Thyroid gland (tissue), 4 donors: ENCODE data around the gene ATP6V0A4. TPM values are rescaled to one million over a fixed set of nuclear protein-coding genes. Genes with fewer than 3 reads are reported as not detected.

Experiments used
- DNase-seq, 2 donors: peaks; one replicate each; pipeline ENCODE4 v3.0.0-alpha.2; 2019
- H3K27ac ChIP-seq, 3 donors: fragments of 200-600 bp; sonication (generic); 1 replicate in 2 of 3; 2 replicates in 1 of 3; pipeline ENCODE4 v1.5.1; 2016 to 2019; ENCODE audit warnings: mild to moderate bottlenecking in 1 of 3, moderate library complexity in 1 of 3
- H3K27me3 ChIP-seq: fragments of 200-600 bp; sonication (generic); one replicate; pipeline ENCODE4 v1.5.1; 2019
- H3K36me3 ChIP-seq, 2 donors: fragments of 200-600 bp; sonication (generic); one replicate each; pipeline ENCODE4 v1.5.1; 2016 to 2019
- H3K4me1 ChIP-seq, 2 donors: fragments of 200-600 bp; sonication (generic); one replicate each; pipeline ENCODE4 v1.5.1; 2017 to 2019
- H3K4me3 ChIP-seq, 3 donors: fragments of 200-600 bp; sonication (generic); replicated peaks in 1 of 3; 1 replicate in 2 of 3; 2 replicates in 1 of 3; pipeline ENCODE4 v1.5.1; 2016; ENCODE audit warnings: mild to moderate bottlenecking in 1 of 3
- H3K9me3 ChIP-seq: fragments of 200-600 bp; sonication (generic); one replicate; pipeline ENCODE4 v1.5.1; 2017
- CTCF ChIP-seq, 6 experiments: fragments of 200-600 bp in 3 of 6; fragments of 450-650 bp in 3 of 6; sonication (generic) in 3 of 6; IDR thresholded peaks; one replicate each; pipeline ENCODE4 v1.5.1; 2016 to 2019; ENCODE audit warnings: antibody characterized with exemption in 6 of 6, mild to moderate bottlenecking in 2 of 6, inconsistent platforms in 1 of 6, moderate library complexity in 1 of 6
- POLR2A ChIP-seq, 2 donors: fragments of 450-650 bp; IDR thresholded peaks; one replicate each; pipeline ENCODE4 v1.6.1; 2017; ENCODE audit warnings: antibody characterized with exemption in 2 of 2, mild to moderate bottlenecking in 2 of 2, moderate library complexity in 1 of 2
- WGBS, 2 donors: methylation state at CpG; one replicate each; pipeline ENCODE4 v1.1.5; 2017; 5-methylcytosine and 5-hydroxymethylcytosine counted together
- intact Hi-C: fragments of 100-400 bp; cut with DNase I; formaldehyde crosslinking; loops from one replicate; pipeline ENCODE4 v1.15.1; 2023
- total RNA-seq, 4 donors: library from RNA; depleted of rRNA; stranded (reverse); fragments of >200 nt; gene quantifications; one replicate each; pipeline ENCODE4 v1.2.3, GENCODE V29; 2016

ATP6V0A4 gene
- total RNA-seq, 4 donors from 2014 or later = not detected

GRCh38 chr7:138712652-138713051 lies 85.3 kb downstream of the ATP6V0A4 start:
- H3K27ac ChIP-seq = no peak overlapping the region
- no peak overlapping the region for H3K4me3 ChIP-seq
- H3K36me3 ChIP-seq = no peaks in the 10 kb centered on the region
- no peak for DNase-seq
- intact Hi-C loops = no loop called here
- no peaks in the 10 kb centered on the region for H3K9me3 ChIP-seq
- H3K4me1 ChIP-seq = no peaks in the 10 kb centered on the region
- no peak for TF ChIP-seq POLR2A (IDR thresholded peaks at IDR 0.05)
- no peak for TF ChIP-seq CTCF (IDR thresholded peaks at IDR 0.05)
- no peaks in the 10 kb centered on the region for H3K27me3 ChIP-seq
- 94 to 97% methylated on average over 9 of the region's 9 CpGs for WGBS, 2 donors

GRCh38 chr7:138710536-138711385 lies 87.2 kb downstream of the ATP6V0A4 start:
- Histone ChIP-seq H3K27me3 (no peaks in the 10 kb centered on the region), H3K36me3 (no peaks in the 10 kb centered on the region), H3K4me3 (no peak overlapping the region), H3K27ac (no peak overlapping the region), H3K4me1 (no peaks in the 10 kb centered on the region), H3K9me3 (no peaks in the 10 kb centered on the region)
- intact Hi-C loops = no loop called here
- no peak for TF ChIP-seq CTCF (IDR thresholded peaks at IDR 0.05)
- no peak for TF ChIP-seq POLR2A (IDR thresholded peaks at IDR 0.05)
- WGBS, 2 donors = 80% methylated on average over 15 of the region's 15 CpGs
- DNase-seq = no peak

- Histone ChIP-seq H3K9me3 (no peaks in the 10 kb centered on the region), H3K4me1 (no peaks in the 10 kb centered on the region), H3K27ac (no peak overlapping the region), H3K36me3 (no peaks in the 10 kb centered on the region), H3K27me3 (no peaks in the 10 kb centered on the region), H3K4me3 (no peak overlapping the region)
- intact Hi-C loops = no loop called here
- TF ChIP-seq POLR2A (IDR thresholded peaks at IDR 0.05) (no peak), CTCF (IDR thresholded peaks at IDR 0.05) (no peak)
- 67 to 70% methylated on average over 7 of the region's 7 CpGs for WGBS, 2 donors
- no peak for DNase-seq
These were observed 92.8 kb downstream of the ATP6V0A4 start for GRCh38 chr7:138705167-138705566.

GRCh38 chr7:138701537-138701923 lies 96.5 kb downstream of the ATP6V0A4 start:
- no peak for DNase-seq
- WGBS, 2 donors = 90 to 94% methylated on average over 2 of the region's 2 CpGs
- Histone ChIP-seq H3K4me1 (no peaks in the 10 kb centered on the region), H3K9me3 (no peaks in the 10 kb centered on the region), H3K27ac (no peak overlapping the region), H3K4me3 (no peak overlapping the region), H3K27me3 (no peaks in the 10 kb centered on the region), H3K36me3 (no peaks in the 10 kb centered on the region)
- TF ChIP-seq CTCF (IDR thresholded peaks at IDR 0.05) (no peak), POLR2A (IDR thresholded peaks at IDR 0.05) (no peak)
- intact Hi-C loops = no loop called here

- H3K27me3 ChIP-seq = no peaks in the 10 kb centered on the region
These were observed 97.0 kb downstream of the ATP6V0A4 start, which contains the start of gene SVOPL for GRCh38 chr7:138700857-138701536. TSS of gene SVOPL (minus strand) at chr7:138701362. CDS start at chr7:138679045, 22,317 bp downstream.

More at GRCh38 chr7:138700857-138701536, 97.0 kb downstream of the ATP6V0A4 start, which contains the start of gene SVOPL:
- no peak for TF ChIP-seq POLR2A (IDR thresholded peaks at IDR 0.05)
- TF ChIP-seq CTCF (IDR thresholded peaks at IDR 0.05) = no peak
- intact Hi-C loops = no loop called here
- Histone ChIP-seq H3K9me3 (no peaks in the 10 kb centered on the region), H3K4me3 (no peak within 1 kb of the TSS), H3K27ac (no peak within 1 kb of the TSS), H3K4me1 (no peaks in the 10 kb centered on the region), H3K36me3 (no peaks in the 10 kb centered on the region)
- WGBS, 2 donors = 55 to 62% methylated on average over 7 of the region's 7 CpGs
- no peak for DNase-seq
